H1 (cell line): ENCODE data around the gene AQP7. TPM values are rescaled to one million over a fixed set of nuclear protein-coding genes. Genes with fewer than 3 reads are reported as not detected.

Experiments used
- CHD7 ChIP-seq: fragments of 300-600 bp; sonication (generic); IDR thresholded peaks from 2 replicates; pipeline ENCODE4 v1.7.1; 2012; ENCODE audit warnings: low read length, moderate library complexity, mild to moderate bottlenecking, inconsistent platforms; ENCODE audit not compliant: insufficient replicate concordance
- JUND ChIP-seq: IDR thresholded peaks from 2 replicates; pipeline ENCODE4 v1.6.1; 2011; ENCODE audit warnings: mild to moderate bottlenecking, improper control_type of control experiment, low read length
- NANOG ChIP-seq: IDR thresholded peaks from 2 replicates; pipeline ENCODE4 v1.6.1; 2011; ENCODE audit warnings: low read length, low read depth, mild to moderate bottlenecking, inconsistent platforms; ENCODE audit not compliant: insufficient read depth, poor library complexity, severe bottlenecking
- RAD21 ChIP-seq, 2 experiments: IDR thresholded peaks in 1 of 2; conservative IDR thresholded peaks in 1 of 2; 2 replicates each; pipeline ENCODE4 v1.6.1; 2011; ENCODE audit warnings: low read depth in 2 of 2, low read length in 2 of 2, improper control_type of control experiment in 1 of 2, inconsistent platforms in 1 of 2, mild to moderate bottlenecking in 1 of 2, moderate library complexity in 1 of 2
- SAP30 ChIP-seq: fragments of 300-600 bp; sonication (generic); IDR thresholded peaks from 2 replicates; pipeline ENCODE4 v1.7.1; 2012; ENCODE audit warnings: low read length, moderate library complexity, mild to moderate bottlenecking, inconsistent platforms; ENCODE audit not compliant: insufficient read depth, insufficient replicate concordance
- SP2 ChIP-seq: IDR thresholded peaks from 2 replicates; pipeline ENCODE4 v1.6.1; 2012; ENCODE audit warnings: mild to moderate bottlenecking, low read length, inconsistent platforms
- YY1 ChIP-seq: IDR thresholded peaks from 2 replicates; pipeline ENCODE4 v1.6.1; 2011; ENCODE audit warnings: low read depth, mild to moderate bottlenecking, low read length
- polyA plus RNA-seq, 7 experiments: library from polyadenylated mRNA; depleted of rRNA in 3 of 7; stranded (reverse) in 5 of 7; unstranded in 2 of 7; fragments of >200 nt in 5 of 7; fragments of 200-250 nt in 2 of 7; gene quantifications; 1 replicate in 5 of 7; 2 replicates in 1 of 7; 4 replicates in 1 of 7; pipeline versions ENCODE4 v1.2.1 to v1.2.3, GENCODE V29; 2011 to 2013; ENCODE audit warnings: missing spikeins in 2 of 7, mixed read lengths in 2 of 7
- total RNA-seq: library from RNA; stranded (reverse); fragmentation: NEBNext Ultra II Directional; extraction: Animal tissue kit (Norgen Biotek cat#: 25700); gene quantifications from 2 replicates; pipeline ENCODE4 v1.2.1, GENCODE V29; 2021

Gene AQP7
- total and polyA plus RNA-seq, 2 of the 8 experiments (the other 6 are each of a cell fraction or from before 2014, with no cell fraction given) = not detected

GRCh38 chr9:33430942-33431341 is 28.6 kb upstream of the AQP7 start (continued):
- no peak for TF ChIP-seq CHD7
- TF ChIP-seq NANOG = no peak
- TF ChIP-seq JUND = no peak
- TF ChIP-seq SAP30 = no peak
- no peak for TF ChIP-seq RAD21 (IDR thresholded peaks at IDR 0.05 in 1 of 2, conservative IDR thresholded peaks at IDR 0.05 in 1 of 2; ENCODE audit: low read depth in 2 of 2, low read length in 2 of 2)
- TF ChIP-seq YY1 = no peak
- no peak for TF ChIP-seq SP2
